ENCODE results near the gene DLD. TPM values are rescaled to one million over a fixed set of nuclear protein-coding genes. Genes with fewer than 3 reads are reported as not detected.
"Not testable (repeated sequence)": the region's sequence is repeated elsewhere in the genome, so short reads cannot be mapped to it uniquely, and the experiment has no call there.

DLD gene
- total RNA-seq, 1 donor from 2014 or later = 342 TPM

GRCh38 chr7:107914831-107915230 lies 23.8 kb downstream of the DLD start:
- no peak for DNase-seq
- Histone ChIP-seq H3K9me3 (replicated peaks) (no peaks in the 10 kb centered on the region), H3K36me3 (peaks cover 80% of the 10 kb centered on the region), H3K4me1 (peaks cover 18% of the 10 kb centered on the region), H3K27ac (replicated peaks) (no peak overlapping the region), H3K27me3 (ENCODE audit: low read depth) (no peaks in the 10 kb centered on the region), H3K4me3 (no peak overlapping the region)
- no peak for TF ChIP-seq CTCF (IDR thresholded peaks at IDR 0.05; ENCODE audit: borderline replicate concordance)
- intact Hi-C loops (cut with micrococcal nuclease) = no loop called here

- H3K4me3 ChIP-seq = no peak overlapping the region
- no peaks in the 10 kb centered on the region for H3K27me3 ChIP-seq (ENCODE audit: low read depth)
- H3K27ac ChIP-seq (replicated peaks) = no peak overlapping the region
- H3K9me3 ChIP-seq (replicated peaks) = no peaks in the 10 kb centered on the region
- no peak for DNase-seq
- TF ChIP-seq CTCF (IDR thresholded peaks at IDR 0.05; ENCODE audit: borderline replicate concordance) = no peak
- H3K36me3 ChIP-seq = peaks cover 76% of the 10 kb centered on the region
- intact Hi-C loops (cut with micrococcal nuclease) = no loop called here
- H3K4me1 ChIP-seq = peaks cover 26% of the 10 kb centered on the region
Observed at GRCh38 chr7:107915541-107915940, 24.6 kb downstream of the DLD start.

- Histone ChIP-seq H3K4me3 (no peak overlapping the region), H3K36me3 (peaks cover 74% of the 10 kb centered on the region), H3K4me1 (peaks cover 27% of the 10 kb centered on the region), H3K27ac (replicated peaks) (peak overlapping the region; percentile 6), H3K9me3 (replicated peaks) (no peaks in the 10 kb centered on the region), H3K27me3 (ENCODE audit: low read depth) (no peaks in the 10 kb centered on the region)
- no peak for DNase-seq
- intact Hi-C loops (cut with micrococcal nuclease) = no loop called here
- no peak for TF ChIP-seq CTCF (IDR thresholded peaks at IDR 0.05; ENCODE audit: borderline replicate concordance)
Observed at GRCh38 chr7:107917763-107918651, 27.0 kb downstream of the DLD start.

GRCh38 chr7:107918948-107919347 lies 28.0 kb downstream of the DLD start:
- Histone ChIP-seq H3K27ac (replicated peaks) (no peak overlapping the region), H3K9me3 (replicated peaks) (no peaks in the 10 kb centered on the region), H3K27me3 (ENCODE audit: low read depth) (no peaks in the 10 kb centered on the region), H3K4me1 (peaks cover 27% of the 10 kb centered on the region), H3K4me3 (no peak overlapping the region), H3K36me3 (peaks cover 83% of the 10 kb centered on the region)
- TF ChIP-seq CTCF (IDR thresholded peaks at IDR 0.05; ENCODE audit: borderline replicate concordance) = no peak
- no peak for DNase-seq
- intact Hi-C loops (cut with micrococcal nuclease) = no loop called here

GRCh38 chr7:107920048-107920772 lies 29.2 kb downstream of the DLD start:
- no peak for DNase-seq
- Histone ChIP-seq H3K27me3 (ENCODE audit: low read depth) (no peaks in the 10 kb centered on the region), H3K27ac (replicated peaks) (peak overlapping the region; percentile 10), H3K36me3 (peaks cover 94% of the 10 kb centered on the region), H3K9me3 (replicated peaks) (no peaks in the 10 kb centered on the region), H3K4me3 (no peak overlapping the region), H3K4me1 (peaks cover 20% of the 10 kb centered on the region)
- intact Hi-C loops (cut with micrococcal nuclease) = no loop called here
- TF ChIP-seq CTCF (IDR thresholded peaks at IDR 0.05; ENCODE audit: borderline replicate concordance) = no peak

GRCh38 chr7:107921826-107922225 lies 30.8 kb downstream of the DLD start:
- Histone ChIP-seq H3K4me1 (peaks cover 23% of the 10 kb centered on the region), H3K36me3 (peaks cover 94% of the 10 kb centered on the region)
- H3K27ac ChIP-seq (replicated peaks); H3K27me3 ChIP-seq (ENCODE audit: low read depth); H3K4me3 ChIP-seq; H3K9me3 ChIP-seq (replicated peaks); DNase-seq; intact Hi-C loops (cut with micrococcal nuclease): not testable (repeated sequence)
